Measurements from ENCODE around the gene NKG7. TPM values are rescaled to one million over a fixed set of nuclear protein-coding genes. Genes with fewer than 3 reads are reported as not detected.

The NKG7 gene
- total and polyA plus RNA-seq, 4 donors = 2.0 to 13.6 (median 5.7) TPM

DNA sequence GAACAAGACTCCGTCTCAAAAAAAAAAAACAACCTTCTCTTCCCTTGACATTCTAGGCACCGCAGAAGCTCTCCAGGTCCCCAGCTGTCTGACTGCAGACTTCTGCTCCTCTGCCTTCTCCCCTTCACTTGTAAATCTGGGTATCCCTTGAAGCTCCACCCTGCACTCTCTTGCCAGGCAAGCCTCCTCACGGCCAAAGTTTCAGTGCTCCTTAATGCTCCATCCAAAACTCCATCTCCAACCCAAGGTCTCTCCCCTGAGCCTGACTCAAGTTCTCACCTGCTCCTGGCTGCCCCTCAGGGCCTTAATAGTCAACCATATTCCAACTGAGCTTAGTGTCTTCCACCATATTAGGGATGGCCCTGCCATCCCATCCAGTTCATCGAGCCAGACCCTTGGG is 2.2 kb downstream of the NKG7 start:
- no peak for DNase-seq (ENCODE audit: low spot score)
- Histone ChIP-seq H3K4me3 (ENCODE audit: low read depth in 1 of 3, low read length in 3 of 3) (no peak overlapping the region), H3K27ac (ENCODE audit: low read depth in 1 of 2, low read length in 2 of 2) (no peak overlapping the region)

DNA sequence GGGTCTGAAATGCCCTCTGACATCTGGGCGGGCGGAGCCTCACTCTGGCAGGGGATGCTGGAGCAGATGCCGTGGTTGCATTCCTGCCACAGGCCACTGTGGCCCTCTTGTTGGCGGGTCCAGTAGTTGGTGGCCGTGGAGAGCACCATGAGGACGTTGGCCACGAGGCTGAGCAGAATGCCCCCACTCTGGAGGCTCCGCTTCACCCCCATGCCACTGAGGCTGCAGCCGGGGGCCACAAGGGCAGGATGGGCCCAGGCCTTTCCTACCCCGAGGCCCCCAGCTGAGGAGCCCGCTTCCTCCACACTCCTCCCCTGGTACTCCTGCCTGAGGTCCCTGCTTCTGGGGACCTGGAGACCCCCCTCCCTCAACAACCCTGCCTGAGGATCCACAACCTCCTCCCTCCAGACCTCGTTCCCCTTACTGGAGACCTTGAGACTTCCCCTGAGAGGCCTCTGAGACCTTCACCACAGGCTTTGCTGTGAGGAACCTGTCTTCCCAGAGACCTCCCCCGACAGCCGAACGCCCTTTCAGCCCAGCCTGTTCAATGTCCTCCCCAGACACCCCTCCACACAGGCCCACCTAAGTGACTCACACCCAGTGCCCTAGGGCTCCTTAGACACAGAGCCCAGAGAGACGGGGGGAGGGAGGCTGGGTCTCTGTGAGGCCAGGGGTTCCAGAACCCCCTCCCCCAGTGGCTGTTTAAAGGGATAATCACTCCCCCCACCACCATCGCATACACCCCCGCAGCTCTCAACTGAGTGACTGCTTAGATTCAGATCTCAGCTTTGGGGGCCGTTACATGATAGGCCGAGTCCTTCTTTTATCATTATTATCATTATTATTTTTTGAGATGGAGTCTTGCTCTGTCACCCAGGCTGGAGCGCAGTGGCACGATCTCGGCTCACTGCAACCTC is 3.8 kb downstream of the NKG7 start, which contains the start of gene CLDND2:
Gene CLDND2 (minus strand): TSS at position 638 of the 917 bp plus-strand sequence. CDS start 426 bp downstream, at position 212.
- Histone ChIP-seq H3K9me3 (ENCODE audit: control insufficient read depth in 4 of 4, low read length in 3 of 4) (no peaks in the 10 kb centered on the region), H3K4me1 (ENCODE audit: control insufficient read depth in 4 of 4, insufficient read depth in 4 of 4, low read length in 3 of 4) (peaks cover 0 to 31% (median 21%) of the 10 kb centered on the region in 4 donors), H3K36me3 (ENCODE audit: control insufficient read depth in 4 of 4, insufficient read depth in 3 of 4, low read depth in 1 of 4, low read length in 3 of 4) (no peaks in the 10 kb centered on the region), H3K27ac (ENCODE audit: low read depth in 1 of 2, low read length in 2 of 2) (peak within 1 kb of the TSS; percentile 69 to 98), H3K9ac (ENCODE audit: low read depth in 1 of 2, low read length in 2 of 2) (peak within 1 kb of the TSS in 1 of 2 donors; percentile 62), H3K4me3 (ENCODE audit: low read depth in 1 of 3, low read length in 3 of 3) (peak within 1 kb of the TSS; percentile 58 to 78 (median 72)), H3K27me3 (ENCODE audit: control insufficient read depth in 4 of 4, insufficient read depth in 4 of 4, low read length in 3 of 4) (no peaks in the 10 kb centered on the region)
- DNase-seq (ENCODE audit: low spot score) = no peak
- WGBS = 76% methylated on average over 23 of the region's 23 CpGs
- TF ChIP-seq HNF4A (conservative IDR thresholded peaks at IDR 0.05) (no peak), GABPA (IDR thresholded peaks at IDR 0.05 in 1 of 2, conservative IDR thresholded peaks at IDR 0.05 in 1 of 2) (no peak), TAF1 (conservative IDR thresholded peaks at IDR 0.05) (no peak), RAD21 (IDR thresholded peaks at IDR 0.05) (no peak), CTCF (IDR thresholded peaks at IDR 0.05; ENCODE audit: low read depth, low read length, missing input control) (no peak), MAX (IDR thresholded peaks at IDR 0.05) (no peak), SP1 (IDR thresholded peaks at IDR 0.05) (no peak), RXRA (IDR thresholded peaks at IDR 0.05) (no peak), EGR1 (IDR thresholded peaks at IDR 0.05; ENCODE audit: low read depth in 2 of 2) (no peak), FOXA2 (IDR thresholded peaks at IDR 0.05) (no peak), HNF4G (IDR thresholded peaks at IDR 0.05) (no peak), YY1 (IDR thresholded peaks at IDR 0.05) (no peak)

More for the DNA sequence above, 2.2 kb downstream of the NKG7 start:
- 87% methylated on average over 4 of the region's 4 CpGs for WGBS
- Histone ChIP-seq H3K27me3 (ENCODE audit: control insufficient read depth in 4 of 4, insufficient read depth in 4 of 4, low read length in 3 of 4) (no peaks in the 10 kb centered on the region), H3K9me3 (ENCODE audit: control insufficient read depth in 4 of 4, low read length in 3 of 4) (no peaks in the 10 kb centered on the region), H3K4me1 (ENCODE audit: control insufficient read depth in 4 of 4, insufficient read depth in 4 of 4, low read length in 3 of 4) (peaks cover 0 to 18% (median 9%) of the 10 kb centered on the region in 4 donors), H3K36me3 (ENCODE audit: control insufficient read depth in 4 of 4, insufficient read depth in 3 of 4, low read depth in 1 of 4, low read length in 3 of 4) (no peaks in the 10 kb centered on the region), H3K9ac (ENCODE audit: low read depth in 1 of 2, low read length in 2 of 2) (no peak overlapping the region)
- TF ChIP-seq YY1 (IDR thresholded peaks at IDR 0.05) (no peak), NR2F2 (IDR thresholded peaks at IDR 0.05) (no peak), JUND (IDR thresholded peaks at IDR 0.05) (no peak), ZBTB33 (IDR thresholded peaks at IDR 0.05) (no peak), SP1 (IDR thresholded peaks at IDR 0.05) (no peak), EGR1 (IDR thresholded peaks at IDR 0.05; ENCODE audit: low read depth in 2 of 2) (no peak), HNF4G (IDR thresholded peaks at IDR 0.05) (no peak)
- TF ChIP-seq, protein P1, sequence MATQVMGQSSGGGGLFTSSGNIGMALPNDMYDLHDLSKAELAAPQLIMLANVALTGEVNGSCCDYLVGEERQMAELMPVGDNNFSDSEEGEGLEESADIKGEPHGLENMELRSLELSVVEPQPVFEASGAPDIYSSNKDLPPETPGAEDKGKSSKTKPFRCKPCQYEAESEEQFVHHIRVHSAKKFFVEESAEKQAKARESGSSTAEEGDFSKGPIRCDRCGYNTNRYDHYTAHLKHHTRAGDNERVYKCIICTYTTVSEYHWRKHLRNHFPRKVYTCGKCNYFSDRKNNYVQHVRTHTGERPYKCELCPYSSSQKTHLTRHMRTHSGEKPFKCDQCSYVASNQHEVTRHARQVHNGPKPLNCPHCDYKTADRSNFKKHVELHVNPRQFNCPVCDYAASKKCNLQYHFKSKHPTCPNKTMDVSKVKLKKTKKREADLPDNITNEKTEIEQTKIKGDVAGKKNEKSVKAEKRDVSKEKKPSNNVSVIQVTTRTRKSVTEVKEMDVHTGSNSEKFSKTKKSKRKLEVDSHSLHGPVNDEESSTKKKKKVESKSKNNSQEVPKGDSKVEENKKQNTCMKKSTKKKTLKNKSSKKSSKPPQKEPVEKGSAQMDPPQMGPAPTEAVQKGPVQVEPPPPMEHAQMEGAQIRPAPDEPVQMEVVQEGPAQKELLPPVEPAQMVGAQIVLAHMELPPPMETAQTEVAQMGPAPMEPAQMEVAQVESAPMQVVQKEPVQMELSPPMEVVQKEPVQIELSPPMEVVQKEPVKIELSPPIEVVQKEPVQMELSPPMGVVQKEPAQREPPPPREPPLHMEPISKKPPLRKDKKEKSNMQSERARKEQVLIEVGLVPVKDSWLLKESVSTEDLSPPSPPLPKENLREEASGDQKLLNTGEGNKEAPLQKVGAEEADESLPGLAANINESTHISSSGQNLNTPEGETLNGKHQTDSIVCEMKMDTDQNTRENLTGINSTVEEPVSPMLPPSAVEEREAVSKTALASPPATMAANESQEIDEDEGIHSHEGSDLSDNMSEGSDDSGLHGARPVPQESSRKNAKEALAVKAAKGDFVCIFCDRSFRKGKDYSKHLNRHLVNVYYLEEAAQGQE (IDR thresholded peaks at IDR 0.05) = no peak
